HepG2 (cell line): ENCODE results near the gene SATB2. TPM values are rescaled to one million over a fixed set of nuclear protein-coding genes. Genes with fewer than 3 reads are reported as not detected.

ENCODE experiments used
- HNRNPUL1 ChIP-seq: fragments of 200-400 bp; formaldehyde crosslinking; IDR thresholded peaks from 2 replicates; pipeline ENCODE4 v1.6.1; 2017; ENCODE audit warnings: low read depth, mild to moderate bottlenecking, low read length, moderate library complexity
- MEIS2 ChIP-seq: sonication (generic); formaldehyde crosslinking; IDR thresholded peaks from 2 replicates; pipeline ENCODE4 v1.9.0; 2021; ENCODE audit warnings: mild to moderate bottlenecking, missing genetic modification reagents
- MTF2 ChIP-seq: sonication (generic); formaldehyde crosslinking; IDR thresholded peaks from 2 replicates; pipeline ENCODE4 v1.5.0; 2020; ENCODE audit warnings: missing genetic modification reagents, borderline replicate concordance
- SIN3B ChIP-seq: fragments of 150-350 bp; IDR thresholded peaks from 2 replicates; pipeline ENCODE4 v1.6.1; 2014; ENCODE audit warnings: low read length
- SOX6 ChIP-seq, 2 experiments: fragments of 450-650 bp in 1 of 2; sonication (generic) in 1 of 2; formaldehyde crosslinking in 1 of 2; IDR thresholded peaks; 2 replicates each; pipeline versions ENCODE4 v1.4.0 to v1.6.1; 2017 to 2020; ENCODE audit warnings: antibody characterized with exemption in 1 of 2, mild to moderate bottlenecking in 1 of 2, missing genetic modification reagents in 1 of 2
- ZNF790 ChIP-seq: sonication (generic); formaldehyde crosslinking; IDR thresholded peaks from 2 replicates; pipeline ENCODE4 v1.8.0; 2022; ENCODE audit warnings: missing genetic modification reagents, mild to moderate bottlenecking, borderline replicate concordance
- ZSCAN22 ChIP-seq: sonication (generic); formaldehyde crosslinking; IDR thresholded peaks from 2 replicates; pipeline ENCODE4 v1.4.0; 2020; ENCODE audit warnings: mild to moderate bottlenecking, missing genetic modification reagents
- polyA plus RNA-seq, 8 experiments: library from polyadenylated mRNA; depleted of rRNA in 3 of 8; stranded (reverse) in 7 of 8; unstranded in 1 of 8; fragments of >200 nt; fragmentation: Illumina TruSeq in 4 of 8; extraction: Trizol in 4 of 8; gene quantifications; 2 replicates each; pipeline versions ENCODE4 v1.2.1 to v1.2.3, GENCODE V29; 2011 to 2016; ENCODE audit warnings: low read depth in 4 of 8, missing spikeins in 1 of 8, mixed read lengths in 1 of 8; ENCODE audit not compliant: insufficient read depth in 1 of 8
- total RNA-seq, 5 experiments: library from RNA; depleted of rRNA; stranded (reverse); fragments of >200 nt; fragmentation: Illumina TruSeq; extraction: Trizol; gene quantifications; 2 replicates each; pipeline ENCODE4 v1.2.3, GENCODE V29; 2016; ENCODE audit warnings: low read depth in 1 of 5
- TF ChIP-seq, protein P1 (sequence below): sonication (generic); formaldehyde crosslinking; IDR thresholded peaks from 2 replicates; pipeline ENCODE4 v1.4.0; 2020; ENCODE audit warnings: missing genetic modification reagents
- TF ChIP-seq, protein P2 (sequence below): sonication (generic); formaldehyde crosslinking; conservative IDR thresholded peaks from 2 replicates; pipeline ENCODE4 v1.8.0; 2022; ENCODE audit warnings: missing genetic modification reagents
- TF ChIP-seq, protein P3 (sequence below): sonication (generic); formaldehyde crosslinking; IDR thresholded peaks from 2 replicates; pipeline ENCODE4 v1.4.0; 2020; ENCODE audit warnings: missing genetic modification reagents
- TF ChIP-seq, protein P4 (sequence below): sonication (generic); formaldehyde crosslinking; IDR thresholded peaks from 2 replicates; pipeline ENCODE4 v1.5.0; 2020; ENCODE audit warnings: mild to moderate bottlenecking, missing genetic modification reagents, borderline replicate concordance

The SATB2 gene
- total and polyA plus RNA-seq, 2 of the 13 experiments (the other 11 are each of a cell fraction or from before 2014, with no cell fraction given) = 2.5 to 5.5 TPM

DNA sequence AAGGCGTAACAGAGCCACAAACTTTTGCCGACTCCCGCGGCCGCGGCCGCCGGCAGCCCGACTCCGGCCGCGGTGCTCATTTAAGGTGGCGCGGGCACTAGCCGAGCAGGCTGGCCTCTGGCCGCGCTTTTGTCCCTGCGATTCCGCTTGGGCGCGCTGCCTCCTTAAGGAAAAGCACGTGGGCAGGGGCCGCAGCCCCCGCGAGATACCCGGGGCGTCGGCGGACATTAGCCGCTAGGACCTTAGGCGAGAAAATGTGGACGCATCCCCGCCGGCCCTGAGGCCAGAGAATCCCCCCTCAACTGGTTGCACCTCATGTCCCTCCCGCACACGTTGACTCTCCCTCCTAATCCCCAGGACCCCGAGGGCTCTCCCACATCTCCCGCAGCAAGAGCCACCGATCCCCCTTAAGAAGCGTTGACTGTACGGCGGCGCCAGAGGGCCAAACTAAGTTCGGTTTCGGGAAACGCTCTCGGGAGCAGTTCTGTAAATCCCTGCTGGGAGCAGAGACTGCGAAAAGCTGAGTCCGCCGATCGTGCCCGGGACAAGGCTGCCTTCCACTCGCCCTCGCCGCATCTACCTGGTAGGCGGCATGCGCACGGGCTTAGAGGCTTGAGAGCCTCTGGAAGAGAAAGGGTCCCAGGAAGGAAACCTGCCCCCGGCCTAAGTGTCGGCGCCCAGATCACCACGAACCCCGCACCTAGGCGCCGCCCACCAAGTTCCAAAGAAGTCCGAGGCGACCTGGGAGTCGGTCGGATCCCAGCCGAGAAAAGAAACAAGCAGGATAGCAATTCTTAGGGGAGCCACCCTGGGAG, 1.8 kb upstream of the SATB2 start (continued):
- TF ChIP-seq, protein P1, sequence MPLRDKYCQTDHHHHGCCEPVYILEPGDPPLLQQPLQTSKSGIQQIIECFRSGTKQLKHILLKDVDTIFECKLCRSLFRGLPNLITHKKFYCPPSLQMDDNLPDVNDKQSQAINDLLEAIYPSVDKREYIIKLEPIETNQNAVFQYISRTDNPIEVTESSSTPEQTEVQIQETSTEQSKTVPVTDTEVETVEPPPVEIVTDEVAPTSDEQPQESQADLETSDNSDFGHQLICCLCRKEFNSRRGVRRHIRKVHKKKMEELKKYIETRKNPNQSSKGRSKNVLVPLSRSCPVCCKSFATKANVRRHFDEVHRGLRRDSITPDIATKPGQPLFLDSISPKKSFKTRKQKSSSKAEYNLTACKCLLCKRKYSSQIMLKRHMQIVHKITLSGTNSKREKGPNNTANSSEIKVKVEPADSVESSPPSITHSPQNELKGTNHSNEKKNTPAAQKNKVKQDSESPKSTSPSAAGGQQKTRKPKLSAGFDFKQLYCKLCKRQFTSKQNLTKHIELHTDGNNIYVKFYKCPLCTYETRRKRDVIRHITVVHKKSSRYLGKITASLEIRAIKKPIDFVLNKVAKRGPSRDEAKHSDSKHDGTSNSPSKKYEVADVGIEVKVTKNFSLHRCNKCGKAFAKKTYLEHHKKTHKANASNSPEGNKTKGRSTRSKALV (CRISPR knock-in tag) = peak; percentile 76; the same call in 1 of the 2 replicates
- TF ChIP-seq ZNF790 (CRISPR knock-in tag) (peak; percentile 76; the same call in 1 of the 2 replicates), ZSCAN22 (CRISPR knock-in tag) (no peak), SIN3B (no peak), MEIS2 (CRISPR knock-in tag) (peak; percentile 46; the same call in 1 of the 2 replicates), MTF2 (CRISPR knock-in tag) (peak; percentile 81), SOX6 (IDR thresholded peaks at IDR 0.05) (no peak), SOX6 (CRISPR knock-in tag; IDR thresholded peaks at IDR 0.05) (peak; percentile 68), HNRNPUL1 (no peak)
- TF ChIP-seq, protein P2, sequence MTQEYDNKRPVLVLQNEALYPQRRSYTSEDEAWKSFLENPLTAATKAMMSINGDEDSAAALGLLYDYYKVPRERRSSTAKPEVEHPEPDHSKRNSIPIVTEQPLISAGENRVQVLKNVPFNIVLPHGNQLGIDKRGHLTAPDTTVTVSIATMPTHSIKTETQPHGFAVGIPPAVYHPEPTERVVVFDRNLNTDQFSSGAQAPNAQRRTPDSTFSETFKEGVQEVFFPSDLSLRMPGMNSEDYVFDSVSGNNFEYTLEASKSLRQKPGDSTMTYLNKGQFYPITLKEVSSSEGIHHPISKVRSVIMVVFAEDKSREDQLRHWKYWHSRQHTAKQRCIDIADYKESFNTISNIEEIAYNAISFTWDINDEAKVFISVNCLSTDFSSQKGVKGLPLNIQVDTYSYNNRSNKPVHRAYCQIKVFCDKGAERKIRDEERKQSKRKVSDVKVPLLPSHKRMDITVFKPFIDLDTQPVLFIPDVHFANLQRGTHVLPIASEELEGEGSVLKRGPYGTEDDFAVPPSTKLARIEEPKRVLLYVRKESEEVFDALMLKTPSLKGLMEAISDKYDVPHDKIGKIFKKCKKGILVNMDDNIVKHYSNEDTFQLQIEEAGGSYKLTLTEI (CRISPR knock-in tag) = no peak
- TF ChIP-seq, protein P3, sequence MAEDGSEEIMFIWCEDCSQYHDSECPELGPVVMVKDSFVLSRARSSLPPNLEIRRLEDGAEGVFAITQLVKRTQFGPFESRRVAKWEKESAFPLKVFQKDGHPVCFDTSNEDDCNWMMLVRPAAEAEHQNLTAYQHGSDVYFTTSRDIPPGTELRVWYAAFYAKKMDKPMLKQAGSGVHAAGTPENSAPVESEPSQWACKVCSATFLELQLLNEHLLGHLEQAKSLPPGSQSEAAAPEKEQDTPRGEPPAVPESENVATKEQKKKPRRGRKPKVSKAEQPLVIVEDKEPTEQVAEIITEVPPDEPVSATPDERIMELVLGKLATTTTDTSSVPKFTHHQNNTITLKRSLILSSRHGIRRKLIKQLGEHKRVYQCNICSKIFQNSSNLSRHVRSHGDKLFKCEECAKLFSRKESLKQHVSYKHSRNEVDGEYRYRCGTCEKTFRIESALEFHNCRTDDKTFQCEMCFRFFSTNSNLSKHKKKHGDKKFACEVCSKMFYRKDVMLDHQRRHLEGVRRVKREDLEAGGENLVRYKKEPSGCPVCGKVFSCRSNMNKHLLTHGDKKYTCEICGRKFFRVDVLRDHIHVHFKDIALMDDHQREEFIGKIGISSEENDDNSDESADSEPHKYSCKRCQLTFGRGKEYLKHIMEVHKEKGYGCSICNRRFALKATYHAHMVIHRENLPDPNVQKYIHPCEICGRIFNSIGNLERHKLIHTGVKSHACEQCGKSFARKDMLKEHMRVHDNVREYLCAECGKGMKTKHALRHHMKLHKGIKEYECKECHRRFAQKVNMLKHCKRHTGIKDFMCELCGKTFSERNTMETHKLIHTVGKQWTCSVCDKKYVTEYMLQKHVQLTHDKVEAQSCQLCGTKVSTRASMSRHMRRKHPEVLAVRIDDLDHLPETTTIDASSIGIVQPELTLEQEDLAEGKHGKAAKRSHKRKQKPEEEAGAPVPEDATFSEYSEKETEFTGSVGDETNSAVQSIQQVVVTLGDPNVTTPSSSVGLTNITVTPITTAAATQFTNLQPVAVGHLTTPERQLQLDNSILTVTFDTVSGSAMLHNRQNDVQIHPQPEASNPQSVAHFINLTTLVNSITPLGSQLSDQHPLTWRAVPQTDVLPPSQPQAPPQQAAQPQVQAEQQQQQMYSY (CRISPR knock-in tag) = peak; percentile 14; the same call in 1 of the 2 replicates
- TF ChIP-seq, protein P4, sequence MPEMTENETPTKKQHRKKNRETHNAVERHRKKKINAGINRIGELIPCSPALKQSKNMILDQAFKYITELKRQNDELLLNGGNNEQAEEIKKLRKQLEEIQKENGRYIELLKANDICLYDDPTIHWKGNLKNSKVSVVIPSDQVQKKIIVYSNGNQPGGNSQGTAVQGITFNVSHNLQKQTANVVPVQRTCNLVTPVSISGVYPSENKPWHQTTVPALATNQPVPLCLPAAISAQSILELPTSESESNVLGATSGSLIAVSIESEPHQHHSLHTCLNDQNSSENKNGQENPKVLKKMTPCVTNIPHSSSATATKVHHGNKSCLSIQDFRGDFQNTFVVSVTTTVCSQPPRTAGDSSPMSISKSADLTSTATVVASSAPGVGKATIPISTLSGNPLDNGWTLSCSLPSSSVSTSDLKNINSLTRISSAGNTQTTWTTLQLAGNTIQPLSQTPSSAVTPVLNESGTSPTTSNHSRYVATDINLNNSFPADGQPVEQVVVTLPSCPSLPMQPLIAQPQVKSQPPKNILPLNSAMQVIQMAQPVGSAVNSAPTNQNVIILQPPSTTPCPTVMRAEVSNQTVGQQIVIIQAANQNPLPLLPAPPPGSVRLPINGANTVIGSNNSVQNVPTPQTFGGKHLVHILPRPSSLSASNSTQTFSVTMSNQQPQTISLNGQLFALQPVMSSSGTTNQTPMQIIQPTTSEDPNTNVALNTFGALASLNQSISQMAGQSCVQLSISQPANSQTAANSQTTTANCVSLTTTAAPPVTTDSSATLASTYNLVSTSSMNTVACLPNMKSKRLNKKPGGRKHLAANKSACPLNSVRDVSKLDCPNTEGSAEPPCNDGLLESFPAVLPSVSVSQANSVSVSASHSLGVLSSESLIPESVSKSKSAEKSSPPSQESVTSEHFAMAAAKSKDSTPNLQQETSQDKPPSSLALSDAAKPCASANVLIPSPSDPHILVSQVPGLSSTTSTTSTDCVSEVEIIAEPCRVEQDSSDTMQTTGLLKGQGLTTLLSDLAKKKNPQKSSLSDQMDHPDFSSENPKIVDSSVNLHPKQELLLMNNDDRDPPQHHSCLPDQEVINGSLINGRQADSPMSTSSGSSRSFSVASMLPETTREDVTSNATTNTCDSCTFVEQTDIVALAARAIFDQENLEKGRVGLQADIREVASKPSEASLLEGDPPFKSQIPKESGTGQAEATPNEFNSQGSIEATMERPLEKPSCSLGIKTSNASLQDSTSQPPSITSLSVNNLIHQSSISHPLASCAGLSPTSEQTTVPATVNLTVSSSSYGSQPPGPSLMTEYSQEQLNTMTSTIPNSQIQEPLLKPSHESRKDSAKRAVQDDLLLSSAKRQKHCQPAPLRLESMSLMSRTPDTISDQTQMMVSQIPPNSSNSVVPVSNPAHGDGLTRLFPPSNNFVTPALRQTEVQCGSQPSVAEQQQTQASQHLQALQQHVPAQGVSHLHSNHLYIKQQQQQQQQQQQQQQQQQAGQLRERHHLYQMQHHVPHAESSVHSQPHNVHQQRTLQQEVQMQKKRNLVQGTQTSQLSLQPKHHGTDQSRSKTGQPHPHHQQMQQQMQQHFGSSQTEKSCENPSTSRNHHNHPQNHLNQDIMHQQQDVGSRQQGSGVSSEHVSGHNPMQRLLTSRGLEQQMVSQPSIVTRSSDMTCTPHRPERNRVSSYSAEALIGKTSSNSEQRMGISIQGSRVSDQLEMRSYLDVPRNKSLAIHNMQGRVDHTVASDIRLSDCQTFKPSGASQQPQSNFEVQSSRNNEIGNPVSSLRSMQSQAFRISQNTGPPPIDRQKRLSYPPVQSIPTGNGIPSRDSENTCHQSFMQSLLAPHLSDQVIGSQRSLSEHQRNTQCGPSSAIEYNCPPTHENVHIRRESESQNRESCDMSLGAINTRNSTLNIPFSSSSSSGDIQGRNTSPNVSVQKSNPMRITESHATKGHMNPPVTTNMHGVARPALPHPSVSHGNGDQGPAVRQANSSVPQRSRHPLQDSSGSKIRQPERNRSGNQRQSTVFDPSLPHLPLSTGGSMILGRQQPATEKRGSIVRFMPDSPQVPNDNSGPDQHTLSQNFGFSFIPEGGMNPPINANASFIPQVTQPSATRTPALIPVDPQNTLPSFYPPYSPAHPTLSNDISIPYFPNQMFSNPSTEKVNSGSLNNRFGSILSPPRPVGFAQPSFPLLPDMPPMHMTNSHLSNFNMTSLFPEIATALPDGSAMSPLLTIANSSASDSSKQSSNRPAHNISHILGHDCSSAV (CRISPR knock-in tag) = no peak; the same call in 1 of the 2 replicates
